HG02938 (cell line): ENCODE data around the gene NID1.
"Not testable (repeated sequence)": the region's sequence is repeated elsewhere in the genome, so short reads cannot be mapped to it uniquely, and the experiment has no call there.

ENCODE experiments used
- ATAC-seq: cut with Tn5 transposase; IDR thresholded peaks from one replicate; pipeline ENCODE4 v1.9.1; 2021; ENCODE audit warnings: mild to moderate bottlenecking, moderate library complexity; ENCODE audit not compliant: unreplicated experiment

NID1 gene

GRCh38 chr1:235940285-235940684 is 124.6 kb downstream of the NID1 start:
- no peak for ATAC-seq

- ATAC-seq: no peak
These were observed 125.5 kb downstream of the NID1 start for GRCh38 chr1:235939480-235939775.

DNA sequence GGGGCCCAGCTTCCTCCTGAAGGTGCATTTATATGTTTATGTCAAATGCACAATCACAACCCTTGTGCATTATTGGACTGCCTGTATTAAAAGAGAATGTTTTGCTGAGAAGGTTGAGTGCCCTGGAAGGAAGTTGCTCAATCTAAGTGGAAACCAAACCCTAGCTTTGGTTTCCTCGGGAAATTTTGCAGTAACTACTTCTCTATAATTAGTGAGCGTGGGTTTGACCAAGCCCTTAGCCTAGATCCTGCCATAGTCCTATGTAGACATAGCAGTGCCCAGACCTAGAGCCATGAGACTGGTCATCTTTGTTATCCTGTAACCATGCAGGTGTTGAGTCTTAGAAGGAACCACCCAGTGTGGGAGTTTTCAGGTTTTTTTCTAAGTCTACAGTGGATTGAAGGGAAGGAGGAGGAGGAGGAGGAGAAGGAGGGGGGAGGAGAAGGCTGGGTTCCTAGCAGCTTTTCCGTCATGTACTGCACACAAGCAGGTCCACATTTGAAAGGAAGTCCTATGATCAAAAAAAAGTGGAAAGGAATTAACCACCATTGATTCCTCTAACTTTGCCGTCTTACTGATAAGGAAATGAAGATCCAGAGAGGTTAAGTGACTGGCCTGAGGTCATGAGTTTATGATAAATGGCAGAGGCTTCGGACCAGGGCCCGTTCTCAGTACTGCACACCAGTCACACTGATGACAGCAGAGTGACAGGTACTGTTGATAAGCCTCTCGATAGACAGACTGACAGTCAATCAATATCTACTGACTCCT is 126.0 kb downstream of the NID1 start:
- no peak for ATAC-seq

DNA sequence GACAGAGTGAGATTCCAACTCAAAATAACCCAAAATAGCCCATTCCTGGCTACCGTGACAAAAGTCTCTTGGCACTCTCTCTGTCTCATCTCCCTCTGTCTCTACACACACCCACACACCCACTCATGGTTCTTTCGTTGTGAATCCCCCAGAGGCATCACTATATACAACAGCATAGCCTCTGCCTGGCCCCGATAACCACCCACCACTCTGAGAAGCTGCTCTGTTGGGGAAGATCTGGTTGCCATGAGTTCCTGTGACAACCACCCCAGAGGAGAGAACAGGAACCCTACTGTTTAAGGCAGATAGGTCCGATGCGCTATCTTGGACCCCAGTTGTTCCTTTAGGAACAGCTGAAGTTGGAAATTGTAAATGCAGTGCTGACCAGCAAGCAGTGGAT is 127.8 kb downstream of the NID1 start:
- no peak for ATAC-seq

DNA sequence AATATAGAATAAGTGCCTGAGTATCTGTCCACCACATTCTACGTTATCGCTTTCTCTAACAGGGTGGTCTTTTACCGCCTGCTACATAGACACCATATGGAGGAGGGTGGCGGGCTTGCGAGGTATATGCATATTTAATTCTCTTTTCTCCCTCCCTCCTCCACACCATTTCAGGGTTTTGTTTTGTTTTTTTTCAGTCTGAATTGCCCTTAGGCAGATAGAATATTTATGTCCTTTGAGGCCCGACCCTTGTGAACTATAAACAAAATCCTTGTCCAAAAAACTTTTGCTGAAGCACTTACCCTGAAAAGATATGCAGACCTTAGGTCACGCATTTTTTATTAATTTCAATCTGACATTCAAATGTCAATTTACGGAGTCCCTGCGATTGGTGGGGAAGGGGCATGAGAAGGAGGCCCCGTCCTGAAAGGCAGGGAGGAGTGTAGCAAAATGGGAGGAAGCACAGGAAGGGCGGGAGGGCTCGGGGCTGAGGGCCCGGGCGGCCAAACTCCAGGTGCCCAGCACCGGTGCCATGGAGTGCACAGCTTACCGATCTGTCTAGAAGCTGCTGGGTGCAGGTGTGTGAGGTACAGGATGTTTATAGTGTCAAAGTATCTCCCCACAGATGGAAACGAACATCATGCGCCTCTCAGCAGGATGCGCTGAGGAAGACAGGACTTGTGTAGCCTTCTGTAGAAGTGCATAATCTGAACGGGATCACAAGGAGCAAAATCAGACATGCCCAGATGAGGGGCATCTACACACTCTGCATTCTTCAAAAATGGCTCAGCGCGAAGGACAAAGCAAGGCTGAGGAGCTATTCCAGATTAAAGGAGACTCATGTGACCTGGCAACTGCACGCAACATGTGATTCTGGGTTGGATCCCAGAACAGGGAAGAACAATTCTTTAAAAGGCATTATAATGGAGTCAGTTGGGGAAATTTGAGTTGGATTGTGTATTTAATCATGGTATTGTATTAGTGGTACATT is 129.4 kb downstream of the NID1 start:
- no peak for ATAC-seq

- ATAC-seq: no peak
These were observed 131.1 kb downstream of the NID1 start for GRCh38 chr1:235933766-235934116.

GRCh38 chr1:235933017-235933765 is 131.7 kb downstream of the NID1 start:
- no peak for ATAC-seq

DNA sequence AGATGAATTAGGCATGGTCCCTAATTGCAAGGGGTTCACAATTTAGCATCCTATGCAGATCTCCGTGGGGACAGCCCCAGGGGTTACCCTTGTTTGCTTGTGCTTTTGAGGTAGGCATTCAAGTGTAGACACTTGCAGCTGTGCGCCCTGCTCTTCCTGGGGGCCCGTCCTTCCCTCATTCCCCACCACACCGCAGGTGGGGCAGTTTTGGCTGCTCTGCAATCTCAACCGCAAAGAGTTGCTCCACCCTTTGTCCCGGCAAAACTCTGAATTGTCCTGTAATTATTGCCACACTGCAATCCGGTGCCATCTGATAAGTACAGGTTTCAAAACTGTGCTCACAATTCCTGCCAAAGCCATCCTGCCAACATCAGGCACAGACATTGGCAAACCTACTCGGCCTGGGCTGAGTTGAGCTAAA is 132.8 kb downstream of the NID1 start:
- ATAC-seq: no peak

DNA sequence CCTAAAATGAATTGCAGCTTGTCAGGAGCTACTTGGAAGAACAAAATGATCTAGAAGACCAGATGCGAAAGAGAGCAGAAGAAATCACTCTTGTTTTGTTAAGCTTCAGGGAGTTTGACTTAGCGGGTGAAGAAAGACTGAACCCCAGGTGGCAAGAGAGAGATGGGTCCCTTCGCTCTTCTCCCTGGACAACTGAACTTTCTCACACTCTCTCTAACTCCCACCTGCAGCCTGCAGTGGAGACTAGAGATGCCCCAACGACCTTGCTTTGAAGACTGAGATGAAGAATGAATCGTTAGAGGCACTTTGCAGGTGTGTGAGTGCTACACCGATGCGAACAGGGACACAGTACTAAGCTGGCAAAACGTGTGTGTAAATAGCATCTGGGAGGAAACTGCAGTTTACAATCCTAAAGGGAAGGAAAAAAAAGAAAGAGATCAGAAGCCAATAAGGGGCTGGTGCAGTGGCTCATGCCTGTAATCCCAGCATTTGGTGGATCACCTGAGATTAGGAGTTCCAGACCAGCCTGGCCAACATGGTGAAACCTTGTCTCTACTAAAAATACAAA is 133.6 kb downstream of the NID1 start:
- ATAC-seq: no peak

- ATAC-seq: no peak
These were observed 134.3 kb downstream of the NID1 start for GRCh38 chr1:235930543-235930942.

- ATAC-seq: no peak
These were observed 135.7 kb downstream of the NID1 start for GRCh38 chr1:235929216-235929615.

- no peak for ATAC-seq
These were observed 136.7 kb downstream of the NID1 start for GRCh38 chr1:235928197-235928596.

DNA sequence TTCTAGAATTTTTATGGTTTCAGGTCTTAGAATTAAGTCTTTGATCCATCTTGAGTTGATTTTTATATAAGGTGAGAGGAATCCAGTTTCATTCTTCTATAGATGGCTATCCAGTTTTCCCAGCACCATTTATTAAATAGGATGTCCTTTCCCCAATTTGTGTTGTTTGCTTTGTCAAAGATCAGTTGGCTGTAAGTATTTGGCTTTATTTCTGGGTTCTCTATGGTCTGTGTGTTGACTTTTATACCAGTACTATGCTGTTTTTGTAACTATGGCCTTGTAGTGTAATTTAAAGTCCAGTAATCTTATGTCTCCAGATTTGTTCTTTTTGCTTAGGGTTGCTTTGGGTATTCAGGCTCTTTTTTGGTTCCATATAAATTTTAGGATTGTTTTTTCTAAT is 137.3 kb downstream of the NID1 start:
- not testable (repeated sequence) for ATAC-seq
